Endothelial cell (in vitro differentiated cells): Measurements from ENCODE around the gene NPDC1. TPM values are rescaled to one million over a fixed set of nuclear protein-coding genes. Genes with fewer than 3 reads are reported as not detected.

Source experiments
- DNase-seq: peaks from one replicate; pipeline ENCODE4 v3.0.0; 2021; ENCODE audit warnings: low spot score
- H3K27ac Mint-ChIP-seq: one replicate; pipeline ENCODE4 v1.8.0; 2021; ENCODE audit warnings: mixed read lengths, inconsistent platforms; ENCODE audit not compliant: unreplicated experiment
- H3K27me3 Mint-ChIP-seq: one replicate; pipeline ENCODE4 v1.8.0; 2021; ENCODE audit warnings: mild to moderate bottlenecking, moderate library complexity, mixed read lengths, inconsistent platforms; ENCODE audit not compliant: unreplicated experiment
- H3K36me3 Mint-ChIP-seq: one replicate; pipeline ENCODE4 v1.8.0; 2021; ENCODE audit warnings: mild to moderate bottlenecking, low read depth, mixed read lengths, inconsistent platforms; ENCODE audit not compliant: unreplicated experiment
- H3K4me1 Mint-ChIP-seq: one replicate; pipeline ENCODE4 v1.8.0; 2021; ENCODE audit warnings: mild to moderate bottlenecking, mixed read lengths, inconsistent platforms; ENCODE audit not compliant: unreplicated experiment
- H3K4me3 Mint-ChIP-seq: one replicate; pipeline ENCODE4 v1.8.0; 2021; ENCODE audit warnings: mild to moderate bottlenecking, mixed read lengths, inconsistent platforms; ENCODE audit not compliant: unreplicated experiment
- H3K9me3 Mint-ChIP-seq: one replicate; pipeline ENCODE4 v1.8.0; 2021; ENCODE audit warnings: mixed read lengths, inconsistent platforms; ENCODE audit not compliant: unreplicated experiment
- total RNA-seq: library from RNA; stranded (reverse); fragmentation: NEBNext Ultra II Directional; extraction: Animal tissue kit (Norgen Biotek cat#: 25700); gene quantifications from one replicate; pipeline ENCODE4 v1.2.1, GENCODE V29; 2021; ENCODE audit not compliant: unreplicated experiment
- TF ChIP-seq, protein P1 (sequence below): fragments of 200-600 bp; sonication (generic); IDR thresholded peaks from one replicate; pipeline ENCODE4 v1.5.0; 2021; ENCODE audit warnings: antibody characterized with exemption; ENCODE audit not compliant: unreplicated experiment

The NPDC1 gene
- total RNA-seq, 1 donor from 2014 or later: 116 TPM

DNA sequence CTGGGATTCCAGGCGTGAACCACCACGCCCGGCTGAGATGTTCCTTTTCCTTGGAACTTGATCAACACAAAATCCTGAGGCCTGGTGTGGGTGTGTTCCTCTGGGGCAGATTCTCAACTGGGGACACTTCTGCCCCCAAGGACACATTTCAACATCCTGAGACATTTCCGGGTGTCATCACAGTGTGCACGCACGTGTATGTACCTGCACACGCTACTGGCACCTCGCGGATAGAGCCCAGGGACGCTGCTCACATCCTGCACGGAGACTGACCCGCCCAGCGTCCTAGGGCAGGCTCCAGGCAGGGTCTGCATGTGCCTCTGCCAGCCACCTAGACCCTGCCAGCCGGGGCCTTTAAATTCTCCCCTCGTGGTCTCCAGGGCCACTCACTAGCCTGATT lies 16.4 kb upstream of the NPDC1 start:
- TF ChIP-seq, protein P1, sequence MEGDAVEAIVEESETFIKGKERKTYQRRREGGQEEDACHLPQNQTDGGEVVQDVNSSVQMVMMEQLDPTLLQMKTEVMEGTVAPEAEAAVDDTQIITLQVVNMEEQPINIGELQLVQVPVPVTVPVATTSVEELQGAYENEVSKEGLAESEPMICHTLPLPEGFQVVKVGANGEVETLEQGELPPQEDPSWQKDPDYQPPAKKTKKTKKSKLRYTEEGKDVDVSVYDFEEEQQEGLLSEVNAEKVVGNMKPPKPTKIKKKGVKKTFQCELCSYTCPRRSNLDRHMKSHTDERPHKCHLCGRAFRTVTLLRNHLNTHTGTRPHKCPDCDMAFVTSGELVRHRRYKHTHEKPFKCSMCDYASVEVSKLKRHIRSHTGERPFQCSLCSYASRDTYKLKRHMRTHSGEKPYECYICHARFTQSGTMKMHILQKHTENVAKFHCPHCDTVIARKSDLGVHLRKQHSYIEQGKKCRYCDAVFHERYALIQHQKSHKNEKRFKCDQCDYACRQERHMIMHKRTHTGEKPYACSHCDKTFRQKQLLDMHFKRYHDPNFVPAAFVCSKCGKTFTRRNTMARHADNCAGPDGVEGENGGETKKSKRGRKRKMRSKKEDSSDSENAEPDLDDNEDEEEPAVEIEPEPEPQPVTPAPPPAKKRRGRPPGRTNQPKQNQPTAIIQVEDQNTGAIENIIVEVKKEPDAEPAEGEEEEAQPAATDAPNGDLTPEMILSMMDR: no peak
- H3K27ac Mint-ChIP-seq: no peak overlapping the region
- H3K27me3 Mint-ChIP-seq: peaks cover 4% of the 10 kb centered on the region
- DNase-seq: no peak
- no peaks in the 10 kb centered on the region for H3K36me3 Mint-ChIP-seq
- H3K4me3 Mint-ChIP-seq: no peak overlapping the region
- peaks cover 6% of the 10 kb centered on the region for H3K4me1 Mint-ChIP-seq
- H3K9me3 Mint-ChIP-seq: no peaks in the 10 kb centered on the region

DNA sequence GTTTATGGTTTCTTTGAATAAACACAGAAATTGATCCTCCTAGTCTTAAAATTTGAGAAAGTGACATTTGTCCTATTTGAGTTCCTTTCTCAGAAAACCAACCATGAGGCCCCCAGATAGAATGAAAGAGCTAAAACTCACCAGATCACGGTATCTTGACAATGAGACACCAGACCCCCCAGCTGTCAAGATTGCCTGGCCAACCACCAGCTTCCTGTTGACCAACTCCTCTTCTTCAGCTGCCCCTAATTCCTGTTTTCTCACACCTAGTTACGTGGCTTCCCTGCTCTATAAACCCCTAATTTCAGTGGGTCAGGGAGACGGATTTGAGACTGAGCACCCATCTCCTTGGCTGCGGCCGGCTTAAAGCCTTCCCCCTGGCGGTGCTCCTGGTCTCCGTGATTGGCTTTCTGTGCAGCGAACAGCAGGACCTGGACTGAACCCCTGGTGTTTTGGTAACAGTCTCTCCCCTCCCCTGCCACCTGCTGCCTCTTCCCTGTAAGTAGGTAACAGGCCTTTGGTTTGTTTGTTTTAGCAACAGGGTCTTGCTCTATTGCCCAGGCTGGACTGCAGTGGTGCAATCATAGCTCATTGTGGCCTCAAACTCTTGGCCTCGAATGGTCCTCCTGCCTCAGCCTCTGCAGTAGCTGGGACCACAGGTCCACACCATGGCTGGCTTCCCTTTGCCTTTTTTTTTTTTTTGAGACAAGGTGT lies 12.7 kb upstream of the NPDC1 start:
- Mint-ChIP-seq H3K27ac (no peak overlapping the region), H3K4me3 (no peak overlapping the region), H3K4me1 (peaks cover 6% of the 10 kb centered on the region), H3K36me3 (no peaks in the 10 kb centered on the region), H3K27me3 (peaks cover 2% of the 10 kb centered on the region), H3K9me3 (no peaks in the 10 kb centered on the region)
- TF ChIP-seq, protein P1: no peak
- DNase-seq: no peak

DNA sequence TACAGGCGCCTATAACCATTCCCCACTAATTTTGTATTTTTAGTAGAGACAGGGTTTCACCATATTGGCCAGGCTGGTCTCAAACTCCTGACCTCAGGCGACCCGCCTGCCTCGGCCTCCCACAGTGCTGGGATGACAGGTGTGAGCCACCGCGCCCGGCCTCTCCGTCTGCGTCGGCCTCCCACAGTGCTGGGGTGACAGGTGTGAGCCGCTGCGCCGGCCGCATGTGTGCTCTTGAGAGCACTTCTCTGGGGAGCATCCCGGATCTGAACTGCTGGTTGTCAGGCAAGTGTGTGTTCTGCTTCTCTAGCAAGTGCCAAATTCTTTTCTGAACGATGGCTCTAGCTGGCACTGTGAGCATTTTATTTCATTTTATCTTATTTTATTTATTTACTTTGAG lies 11.6 kb upstream of the NPDC1 start:
- no peak overlapping the region for H3K4me3 Mint-ChIP-seq

DNA sequence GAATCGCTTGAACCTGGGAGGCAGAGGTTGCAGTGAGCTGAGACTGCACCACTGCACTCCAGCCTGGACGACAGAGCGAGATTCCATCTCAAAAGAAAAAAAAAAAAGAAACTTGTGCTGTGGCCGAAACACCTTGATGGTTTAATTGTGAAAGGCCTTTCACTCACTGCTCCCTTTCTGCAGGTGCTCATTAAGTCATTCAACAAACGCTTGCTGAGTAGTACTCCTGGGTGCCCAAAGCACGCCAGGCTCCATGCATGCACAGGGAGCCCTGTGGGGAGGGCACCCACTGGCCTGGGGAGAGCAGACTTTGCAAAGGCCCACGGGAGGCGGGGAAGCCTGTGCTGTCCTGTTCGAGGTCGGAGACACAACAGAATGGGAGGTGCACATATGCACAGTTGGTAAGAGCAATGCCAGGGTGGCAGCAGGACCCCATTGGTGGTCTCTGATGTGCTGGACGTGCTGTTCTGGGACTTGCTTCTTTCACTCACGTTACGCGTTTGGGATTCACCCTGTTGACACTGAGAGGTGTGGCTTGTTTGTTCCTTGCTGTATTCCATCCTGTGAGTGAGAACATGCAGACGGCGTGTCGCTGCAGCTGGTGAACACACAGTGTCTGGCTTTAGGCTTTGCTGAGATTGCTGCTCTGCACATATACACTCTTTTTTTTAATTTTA lies 10.9 kb upstream of the NPDC1 start:
- Mint-ChIP-seq H3K4me1 (peaks cover 10% of the 10 kb centered on the region), H3K36me3 (no peaks in the 10 kb centered on the region), H3K27me3 (no peaks in the 10 kb centered on the region), H3K4me3 (no peak overlapping the region), H3K9me3 (no peaks in the 10 kb centered on the region), H3K27ac (no peak overlapping the region)
- no peak for DNase-seq
- TF ChIP-seq, protein P1: no peak

More for the DNA sequence above, 11.6 kb upstream of the NPDC1 start:
- TF ChIP-seq, protein P1: no peak
- H3K27ac Mint-ChIP-seq: no peak overlapping the region
- H3K27me3 Mint-ChIP-seq: peaks cover 2% of the 10 kb centered on the region
- peaks cover 10% of the 10 kb centered on the region for H3K4me1 Mint-ChIP-seq
- H3K36me3 Mint-ChIP-seq: no peaks in the 10 kb centered on the region
- no peak for DNase-seq
- no peaks in the 10 kb centered on the region for H3K9me3 Mint-ChIP-seq
